Adipose tissue (tissue), 3 donors: Measurements from ENCODE around the gene PI4KA. TPM values are rescaled to one million over a fixed set of nuclear protein-coding genes. Genes with fewer than 3 reads are reported as not detected.
"Not testable (repeated sequence)": the region's sequence is repeated elsewhere in the genome, so short reads cannot be mapped to it uniquely, and the experiment has no call there.

ENCODE experiments used
- H3K27ac ChIP-seq: one replicate; pipeline ENCODE4 v1.5.1; 2013; ENCODE audit warnings: low read depth, low read length
- WGBS, 3 donors: extraction: QIAGEN DNeasy Blood & Tissue Kit; methylation state at CpG; one replicate each; pipeline ENCODE4 v1.1.7; 2013; 5-methylcytosine and 5-hydroxymethylcytosine counted together
- polyA plus RNA-seq, 3 donors: library from polyadenylated mRNA; stranded (reverse); fragments of 200-250 nt; gene quantifications; one replicate each; pipeline ENCODE4 v1.2.3, GENCODE V29; 2013
- donor health status: healthy with polysubstance abuse.
- donor health status: Bipolar disorder and iron deficiency.
- donor health status: healthy.

The PI4KA gene
- polyA plus RNA-seq = 10 to 100 TPM; 18.4 to 34.6 (median 33.5) TPM

GRCh38 chr22:20858615-20859416 lies at the start of gene PI4KA, which contains the start of gene SNAP29:
Gene PI4KA, minus strand, starts transcription at chr22:20858811. Its CDS starts 86 bp downstream, at chr22:20858725.
Gene SNAP29, plus strand, starts transcription at chr22:20859007. Its CDS starts 104 bp downstream, at chr22:20859111.
- WGBS, 3 donors = 0% methylated on average over 88 to 100 of the region's 100 CpGs
- no peak within 1 kb of the TSS for H3K27ac ChIP-seq

- WGBS, 3 donors = 69 to 87% (median 82%) methylated on average over 3 of the region's 3 CpGs
Observed at GRCh38 chr22:20906387-20906767, 47.8 kb upstream of the PI4KA start.

GRCh38 chr22:20905415-20906386 lies 47.1 kb upstream of the PI4KA start:
- no peak overlapping the region for H3K27ac ChIP-seq
- 59 to 69% (median 63%) methylated on average over 4 of the region's 4 CpGs for WGBS, 3 donors

More at GRCh38 chr22:20906387-20906767, 47.8 kb upstream of the PI4KA start:
- H3K27ac ChIP-seq = no peak overlapping the region

- H3K27ac ChIP-seq = no peak overlapping the region
- WGBS, 3 donors = 62 to 78% (median 64%) methylated on average over 3 of the region's 3 CpGs
Observed at GRCh38 chr22:20904980-20905355, 46.4 kb upstream of the PI4KA start.

GRCh38 chr22:20904008-20904979 lies 45.7 kb upstream of the PI4KA start:
- 66 to 90% (median 68%) methylated on average over 7 of the region's 7 CpGs for WGBS, 3 donors

GRCh38 chr22:20903093-20903492 lies 44.5 kb upstream of the PI4KA start:
- no peak overlapping the region for H3K27ac ChIP-seq
- WGBS, 3 donors = 96 to 100% (median 99%) methylated on average over 2 of the region's 2 CpGs

More at GRCh38 chr22:20904008-20904979, 45.7 kb upstream of the PI4KA start:
- H3K27ac ChIP-seq = no peak overlapping the region

GRCh38 chr22:20901093-20902033 lies 42.8 kb upstream of the PI4KA start:
- H3K27ac ChIP-seq = not testable (repeated sequence)
- WGBS, 3 donors = 89 to 95% (median 93%) methylated on average over 18 of the region's 18 CpGs

GRCh38 chr22:20899827-20900423 lies 41.3 kb upstream of the PI4KA start:
- 63 to 82% (median 67%) methylated on average over 7 of the region's 7 CpGs for WGBS, 3 donors
- H3K27ac ChIP-seq = no peak overlapping the region

GRCh38 chr22:20897737-20898136 lies 39.1 kb upstream of the PI4KA start:
- WGBS, 3 donors = 80 to 96% (median 92%) methylated on average over 6 to 7 of the region's 7 CpGs

GRCh38 chr22:20890975-20891374 lies 32.4 kb upstream of the PI4KA start:
- WGBS, 3 donors = 95 to 96% (median 95%) methylated on average over 6 of the region's 6 CpGs
- H3K27ac ChIP-seq = no peak overlapping the region

More at GRCh38 chr22:20897737-20898136, 39.1 kb upstream of the PI4KA start:
- H3K27ac ChIP-seq = not testable (repeated sequence)

GRCh38 chr22:20889904-20890540 lies 31.4 kb upstream of the PI4KA start:
- H3K27ac ChIP-seq = no peak overlapping the region
- 88 to 91% (median 90%) methylated on average over 13 of the region's 13 CpGs for WGBS, 3 donors

- 84 to 89% (median 87%) methylated on average over 6 of the region's 6 CpGs for WGBS, 3 donors
- H3K27ac ChIP-seq = no peak overlapping the region
Observed at GRCh38 chr22:20889025-20889704, 30.6 kb upstream of the PI4KA start.

- H3K27ac ChIP-seq = no peak overlapping the region
- WGBS, 3 donors = 81 to 82% (median 82%) methylated on average over 5 of the region's 5 CpGs
Observed at GRCh38 chr22:20887375-20887774, 28.8 kb upstream of the PI4KA start.

- 25 to 35% (median 33%) methylated on average over 10 of the region's 10 CpGs for WGBS, 3 donors
Observed at GRCh38 chr22:20885557-20886323, 27.1 kb upstream of the PI4KA start.

More at GRCh38 chr22:20885557-20886323, 27.1 kb upstream of the PI4KA start:
- H3K27ac ChIP-seq = no peak overlapping the region
